SU-DHL-6 (cell line): ENCODE results near the gene STK4.

Experiments
- CTCF ChIP-seq: fragments of 200-600 bp; sonication (generic); IDR thresholded peaks from one replicate; pipeline ENCODE4 v1.5.1; 2017; ENCODE audit warnings: antibody characterized with exemption, mild to moderate bottlenecking, low read length, moderate library complexity; ENCODE audit not compliant: insufficient read depth, poor library complexity, severe bottlenecking
- EZH2phosphoT487 ChIP-seq: fragments of 200-600 bp; sonication (generic), shearing (Covaris generic); conservative IDR thresholded peaks from 2 replicates; pipeline ENCODE4 v1.6.1; 2018; ENCODE audit warnings: mild to moderate bottlenecking, antibody characterized with exemption, low read length, moderate library complexity, mixed read lengths

GRCh38 chr20:45067558-45067957, 101.2 kb downstream of the STK4 start:
- TF ChIP-seq CTCF (no peak), EZH2phosphoT487 (no peak)
